Iris pigment epithelial cell (primary cell): ENCODE results near the gene EXD3.

ENCODE experiments used
- DNase-seq: peaks from one replicate; pipeline ENCODE4 v3.0.0-alpha.2; 2011; ENCODE audit warnings: low read depth

Gene EXD3

DNA sequence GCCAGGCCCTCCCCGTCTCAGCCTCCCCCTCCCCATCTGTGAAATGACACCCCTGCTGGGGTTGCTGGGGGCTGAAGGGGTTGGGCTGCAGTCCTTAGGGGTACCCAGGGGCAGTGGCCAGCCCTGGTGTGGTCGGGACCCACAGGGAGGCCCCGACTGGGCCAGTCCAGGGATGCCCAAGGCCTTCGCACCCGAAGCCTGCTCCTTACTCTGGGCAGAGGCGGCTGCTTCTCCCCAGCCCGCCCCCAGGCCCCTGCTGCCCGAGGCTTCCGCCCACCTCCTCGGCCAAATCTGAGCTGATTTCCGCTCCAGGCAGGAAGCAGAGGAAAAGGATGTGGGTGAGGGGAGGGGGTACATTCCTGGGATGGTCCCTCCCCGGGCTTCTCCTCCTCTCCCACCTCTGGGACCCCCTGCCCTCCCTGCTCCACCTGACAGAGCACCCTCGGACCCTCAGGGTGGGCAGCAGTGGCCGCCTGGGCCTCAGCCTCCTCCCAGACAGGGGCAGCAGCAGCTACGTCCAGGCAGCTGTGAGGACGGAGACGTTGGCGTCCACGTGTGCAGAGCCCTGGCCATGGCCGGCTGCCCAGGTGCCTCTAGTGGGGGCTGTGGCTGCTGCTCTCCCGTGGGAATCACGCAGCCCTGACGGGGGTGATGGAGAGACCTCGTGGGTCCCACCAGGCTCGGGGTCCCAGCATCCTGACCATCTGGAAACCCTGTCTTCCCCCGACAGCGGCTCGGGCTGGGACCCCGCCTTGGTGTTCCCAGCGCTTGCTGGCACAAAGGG is 116.7 kb downstream of the EXD3 start:
- no peak for DNase-seq

DNA sequence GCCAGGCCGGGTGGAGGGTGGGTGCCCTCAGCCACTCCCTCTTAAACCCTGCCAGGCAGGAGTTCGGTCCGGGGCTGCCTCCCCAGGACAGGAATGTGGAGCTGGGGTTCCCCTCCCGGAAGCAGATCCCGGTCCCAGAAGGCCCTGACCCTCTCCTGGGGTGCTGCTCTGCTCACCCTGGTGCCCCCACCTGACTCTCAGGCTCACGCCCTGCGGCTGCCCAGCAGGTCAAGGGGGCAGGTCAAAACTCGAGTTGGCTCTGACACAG is 117.2 kb downstream of the EXD3 start:
- no peak for DNase-seq

DNA sequence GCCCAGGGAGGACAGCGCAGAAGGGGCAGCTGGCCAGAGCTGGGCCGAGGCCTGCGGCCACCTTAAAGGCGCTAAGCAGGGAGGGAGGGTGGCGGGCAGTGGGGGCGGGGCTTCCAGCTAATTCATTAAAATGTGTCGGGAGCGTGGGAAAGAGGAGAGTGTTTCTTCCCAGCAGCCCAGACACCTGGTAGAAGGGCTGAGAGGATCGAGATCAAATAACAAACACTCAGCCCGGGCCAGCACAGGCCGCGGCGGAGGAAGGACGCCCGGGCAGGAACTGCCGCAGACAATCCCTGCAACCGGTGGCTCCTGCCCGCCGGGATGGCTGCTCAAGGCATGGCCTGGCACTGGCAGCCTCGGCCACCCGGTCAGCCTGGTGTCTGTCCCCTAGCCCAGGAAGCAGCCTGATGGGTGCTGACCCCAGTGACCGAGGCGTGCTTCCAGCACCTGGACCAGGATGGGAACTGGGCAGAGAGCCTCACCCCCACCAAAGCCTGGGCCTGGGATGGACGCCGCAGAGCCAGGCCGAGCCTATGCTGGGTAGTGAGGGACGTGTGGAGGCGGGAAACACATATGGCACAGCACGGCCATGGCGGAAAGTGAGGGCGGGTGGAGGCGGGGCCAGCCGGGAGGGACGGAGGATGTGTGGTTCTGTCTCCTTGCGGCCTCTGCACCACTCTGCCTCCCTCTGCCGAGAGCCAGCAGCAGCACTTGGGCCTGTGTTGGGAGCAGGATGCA is 117.7 kb downstream of the EXD3 start:
- DNase-seq: peak; percentile 57

DNA sequence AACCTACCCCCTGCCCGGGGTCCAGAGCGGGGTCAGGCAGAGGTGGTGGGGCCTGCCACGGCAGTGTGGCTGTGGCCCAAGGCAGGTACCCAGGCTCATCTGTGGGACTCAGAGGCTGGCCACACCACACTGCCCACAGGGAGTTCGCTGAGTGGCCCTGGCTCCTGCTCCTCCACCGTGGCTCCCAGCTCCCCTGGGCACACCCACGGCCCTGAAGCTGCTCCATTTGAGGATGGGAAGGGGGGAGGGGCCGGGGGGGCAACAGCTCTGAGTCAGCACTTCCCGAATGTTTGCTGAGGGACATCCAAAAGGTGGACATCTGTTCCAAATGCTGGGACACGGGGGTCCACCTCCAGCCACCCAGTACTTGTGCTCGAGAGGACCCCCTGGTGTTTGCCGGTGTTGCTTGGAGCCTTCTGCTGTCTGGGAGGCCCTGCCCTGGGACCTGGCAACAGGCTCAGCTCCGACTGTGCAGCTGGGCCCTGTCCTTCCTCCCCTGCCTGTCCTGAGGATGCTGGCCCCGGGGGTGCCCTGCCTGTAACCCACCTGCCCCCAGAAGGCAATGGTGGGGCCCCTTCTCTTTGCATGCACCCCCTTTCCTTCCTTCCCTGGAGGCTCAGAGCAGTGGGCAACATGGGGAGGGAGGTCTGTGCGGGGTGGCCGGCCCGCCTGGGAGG is 118.4 kb downstream of the EXD3 start:
- DNase-seq: peak; percentile 25

DNA sequence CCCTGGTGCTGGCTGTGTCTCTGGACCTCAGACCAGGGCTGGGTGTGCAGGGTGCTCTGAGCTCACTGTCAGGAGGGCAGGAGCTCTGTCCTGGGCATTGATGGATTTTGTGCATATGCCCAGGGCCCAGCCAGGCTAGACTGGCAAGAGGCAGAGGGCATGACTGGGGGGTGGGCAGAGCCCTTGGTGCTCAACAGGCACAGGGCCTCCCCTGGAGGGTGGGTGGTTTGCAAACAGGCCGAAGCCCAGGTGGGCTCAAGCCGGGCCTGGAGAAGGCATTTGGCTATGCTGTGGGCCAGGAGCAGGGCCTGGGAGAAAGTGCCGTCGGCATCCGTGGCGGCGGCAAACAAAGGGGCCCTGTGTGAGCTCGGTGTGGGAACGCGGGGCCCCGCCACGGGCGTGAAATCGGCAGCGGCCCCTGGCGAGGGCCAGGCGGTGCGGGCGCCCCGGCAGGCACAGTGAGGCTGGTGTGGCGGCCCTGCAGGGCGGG is 119.0 kb downstream of the EXD3 start:
- no peak for DNase-seq

DNA sequence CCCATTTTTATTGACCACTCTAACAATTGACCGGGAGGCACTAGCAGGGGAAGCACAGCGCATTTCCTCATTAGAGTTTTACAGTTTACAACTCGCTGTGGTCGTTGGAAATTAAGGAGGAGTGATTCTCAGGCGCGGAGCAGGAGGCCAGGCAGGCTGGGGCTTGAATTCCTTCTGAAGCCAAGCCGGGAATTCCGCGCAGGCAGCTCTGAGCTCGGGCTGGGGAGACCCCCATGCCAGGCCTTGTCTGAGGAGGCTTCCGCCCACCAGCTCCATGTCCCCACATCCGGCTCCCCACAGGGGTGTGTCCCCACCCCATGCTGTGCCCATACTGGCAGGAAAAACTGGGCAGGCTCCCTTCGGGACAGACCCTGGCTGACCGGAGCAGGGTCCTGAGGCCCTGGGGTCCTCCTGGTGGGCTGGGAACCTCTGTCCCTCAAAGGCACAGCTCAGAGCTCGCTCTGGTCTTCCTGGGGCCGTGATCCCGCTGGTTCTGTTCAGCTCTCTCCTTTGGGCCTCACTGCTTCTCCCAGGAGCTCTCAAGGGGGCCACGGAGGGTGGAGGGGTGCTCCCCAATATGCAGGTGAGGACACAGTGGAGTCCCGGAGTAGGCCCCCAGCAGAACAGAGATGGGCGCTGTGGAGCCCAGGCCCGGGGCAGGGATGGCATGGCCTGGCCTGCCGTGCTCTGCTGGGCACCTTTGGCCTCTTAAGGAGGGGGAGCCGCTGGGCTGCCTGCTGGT is 119.6 kb downstream of the EXD3 start:
- DNase-seq: no peak

DNA sequence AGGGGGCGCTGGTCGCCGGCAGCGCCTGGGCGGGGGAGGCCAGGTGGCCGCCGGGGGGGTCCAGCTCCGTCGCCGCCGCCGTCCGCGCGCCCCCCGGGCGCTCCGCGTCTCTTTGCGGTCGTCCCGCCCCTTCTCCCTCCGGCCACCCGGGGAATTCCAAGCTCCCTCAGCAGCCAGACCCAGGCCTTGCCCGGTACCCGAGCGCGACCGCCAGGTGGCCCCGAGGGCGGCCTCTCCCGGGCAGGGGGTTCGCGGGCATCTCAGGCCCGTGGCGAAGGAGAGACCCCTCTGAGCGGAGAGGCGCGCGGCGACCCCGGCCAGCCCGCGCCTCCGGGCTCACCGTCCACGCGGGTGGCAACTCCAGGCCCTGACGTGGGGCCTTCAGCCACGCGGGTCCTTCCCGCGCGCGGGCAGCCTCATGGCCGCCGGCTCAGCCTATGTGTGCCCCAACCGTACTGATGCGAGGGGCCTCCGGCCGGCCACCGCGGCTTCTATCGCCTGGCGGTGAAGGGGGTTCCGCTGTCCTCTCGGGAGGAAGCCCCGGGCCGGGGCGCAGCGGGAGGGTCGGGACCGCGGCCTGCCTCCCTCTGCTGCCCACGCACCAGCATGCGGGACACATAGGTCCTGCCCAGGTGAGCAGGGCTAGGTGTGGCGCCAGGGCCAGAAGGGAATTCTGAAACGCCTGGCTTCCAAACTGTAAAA is 120.4 kb downstream of the EXD3 start:
- DNase-seq: peak; percentile 58

DNA sequence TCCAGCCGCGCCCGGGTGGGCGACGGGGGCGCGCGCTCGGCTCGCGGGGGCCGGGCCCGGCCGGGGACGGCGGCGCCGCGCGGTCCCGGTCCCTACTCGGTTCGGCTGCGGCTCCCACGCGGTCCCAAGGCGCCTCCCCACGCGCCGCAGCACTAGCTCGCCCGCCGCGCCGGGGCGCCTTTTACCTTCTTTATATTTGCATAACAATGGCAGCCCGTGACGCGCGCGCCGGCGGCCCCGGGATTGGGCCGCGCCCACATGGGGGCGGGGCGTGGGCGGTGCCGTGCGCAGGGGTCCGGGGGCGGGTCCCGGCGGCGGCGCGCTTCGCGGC is 120.9 kb downstream of the EXD3 start, which contains the start of gene NRARP:
Gene NRARP (minus strand): TSS at position 154 of the 331 bp plus-strand sequence. CDS start 343 bp downstream, outside the sequence.
- peak; percentile 72 for DNase-seq

DNA sequence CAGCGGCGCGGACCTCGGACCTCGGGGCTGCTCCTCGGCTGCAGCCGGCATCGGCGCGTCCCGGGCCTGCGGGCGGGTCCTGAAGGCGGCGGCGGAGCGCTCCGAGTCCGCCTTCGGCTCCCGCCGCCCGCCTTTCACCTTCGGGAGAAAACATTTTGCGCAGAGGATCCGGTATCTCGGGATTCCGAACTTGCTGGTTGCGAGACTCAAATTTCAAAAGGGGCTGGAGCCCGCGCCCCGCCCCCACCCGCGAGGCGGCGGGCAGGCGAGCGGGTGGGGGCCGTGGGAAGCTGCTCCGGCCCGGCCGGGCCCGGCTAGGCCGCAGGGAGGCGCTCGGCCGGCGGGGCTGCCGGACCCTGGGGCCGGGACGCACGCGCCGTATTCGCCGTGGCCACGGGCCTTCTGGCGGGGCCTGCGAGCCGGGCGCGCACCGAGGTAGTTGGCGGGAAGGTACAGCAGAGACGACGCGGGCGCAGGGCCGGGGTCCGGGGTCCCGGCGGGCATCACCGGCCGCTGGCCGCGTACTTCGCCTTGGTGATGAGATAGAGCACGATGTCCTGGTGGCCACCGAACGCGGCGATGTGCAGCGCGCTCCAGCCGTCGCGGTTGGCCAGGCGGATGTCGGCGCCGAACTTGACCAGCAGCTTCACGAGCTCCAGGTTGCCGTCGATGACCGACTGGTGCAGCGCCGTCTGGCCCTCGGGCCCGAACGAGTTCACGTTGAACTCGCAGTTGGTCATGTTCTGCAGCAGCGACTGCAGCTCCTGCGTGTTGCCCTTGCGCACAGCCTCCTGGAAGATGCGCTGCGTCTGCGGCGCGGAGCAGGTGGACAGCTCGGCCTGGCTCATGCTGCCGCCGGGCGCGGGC is 121.6 kb downstream of the EXD3 start:
- peak; percentile 68 for DNase-seq

DNA sequence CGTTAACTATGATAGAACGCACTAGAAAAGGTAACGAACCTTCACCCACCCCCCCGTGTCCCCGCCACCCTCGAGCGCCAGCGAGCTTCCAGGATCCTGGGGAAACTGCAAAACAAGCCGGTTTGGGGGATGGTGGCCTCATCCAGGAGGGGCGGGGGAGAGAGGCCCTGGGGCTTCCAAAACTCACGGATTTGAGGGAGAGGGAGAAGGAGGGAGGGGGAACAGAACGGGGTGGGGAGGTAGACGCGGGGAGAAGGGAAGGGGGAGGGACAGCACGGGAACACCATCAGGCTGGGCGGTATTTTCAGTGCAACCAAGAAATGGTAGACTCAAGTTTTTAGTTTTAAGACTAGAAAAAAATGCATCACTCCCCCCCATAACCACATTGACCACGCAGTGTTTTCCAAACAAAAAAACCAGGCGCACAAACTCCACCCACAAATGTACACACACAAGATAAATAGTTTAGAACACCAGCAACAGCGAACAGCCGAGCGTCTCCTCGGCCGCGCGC is 122.3 kb downstream of the EXD3 start:
- DNase-seq: peak; percentile 69

DNA sequence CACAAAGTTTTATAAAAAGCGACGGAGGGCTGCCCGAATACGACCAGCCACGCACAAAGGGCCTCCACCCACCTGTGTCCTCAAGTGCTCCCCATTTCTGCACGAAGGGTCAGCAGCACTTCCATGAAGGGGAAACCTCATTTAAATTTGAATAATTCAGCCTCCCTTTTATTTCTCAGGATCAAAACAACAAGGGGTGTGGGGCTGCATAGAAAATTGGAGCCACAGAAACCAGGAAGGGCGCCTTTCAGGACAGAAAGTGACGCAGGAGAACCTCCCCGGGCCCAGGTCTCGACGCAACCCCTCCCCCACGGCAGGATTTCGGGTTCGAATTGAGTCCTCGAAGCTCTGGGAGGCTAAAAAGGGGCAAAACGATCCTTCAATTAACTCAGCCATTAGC is 123.0 kb downstream of the EXD3 start:
- DNase-seq: no peak

DNA sequence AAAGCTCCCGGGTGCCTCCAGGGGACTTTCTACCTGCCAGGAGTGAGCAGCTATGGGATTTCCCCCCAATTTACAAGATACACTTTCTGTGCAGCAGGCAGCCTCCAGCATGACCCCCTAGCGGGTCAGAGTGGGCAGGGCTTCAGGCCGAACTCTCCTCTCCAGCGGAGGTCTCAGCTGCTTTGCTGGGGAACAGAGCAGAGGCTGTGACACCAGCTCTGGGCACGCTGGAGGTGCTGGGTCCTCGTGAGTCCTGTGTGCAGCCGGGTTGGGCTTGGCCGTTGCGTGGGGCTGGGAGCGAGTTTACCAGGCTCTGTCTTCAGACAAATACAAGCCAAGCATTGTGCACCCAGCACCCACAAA is 123.8 kb downstream of the EXD3 start:
- DNase-seq: no peak

DNA sequence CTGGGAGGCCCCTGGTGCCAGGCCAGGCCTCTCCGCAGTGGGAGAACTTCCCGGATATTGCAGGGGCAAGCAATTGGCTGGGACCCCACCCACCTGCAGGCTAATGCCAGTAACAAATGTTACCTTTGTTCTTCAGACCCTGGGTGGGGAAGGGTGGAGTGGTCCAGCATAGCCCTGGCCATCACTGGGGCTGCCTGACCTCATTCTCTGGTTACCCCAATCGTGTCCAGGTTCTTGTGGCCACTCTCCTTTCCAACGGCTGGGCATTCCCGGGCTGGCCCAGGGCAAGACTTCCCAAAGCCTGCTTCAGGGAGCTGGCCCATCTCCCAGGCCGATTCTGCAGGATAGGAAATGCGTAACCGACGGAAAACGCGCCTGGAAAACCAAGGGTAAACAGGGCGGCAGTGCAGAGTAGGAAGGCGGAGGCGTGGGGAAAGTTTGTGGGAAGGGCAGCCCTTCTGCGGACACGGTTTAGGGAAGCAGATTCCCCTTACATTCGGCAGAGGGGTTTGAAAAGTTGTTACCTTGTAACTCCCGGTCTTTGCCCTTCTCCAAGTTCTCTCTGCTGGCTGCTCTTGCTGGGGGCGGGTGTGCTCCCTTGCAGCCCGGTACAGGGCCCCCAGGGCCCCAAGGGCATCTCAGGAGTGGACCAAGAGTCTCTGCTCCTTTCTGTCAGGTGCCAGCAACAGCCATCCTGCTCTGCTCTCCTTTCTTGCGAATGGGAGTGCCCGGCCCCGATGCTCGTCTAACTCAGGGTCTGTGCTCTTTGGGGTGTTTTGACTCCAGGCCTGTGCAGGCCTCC is 124.4 kb downstream of the EXD3 start:
- no peak for DNase-seq

DNA sequence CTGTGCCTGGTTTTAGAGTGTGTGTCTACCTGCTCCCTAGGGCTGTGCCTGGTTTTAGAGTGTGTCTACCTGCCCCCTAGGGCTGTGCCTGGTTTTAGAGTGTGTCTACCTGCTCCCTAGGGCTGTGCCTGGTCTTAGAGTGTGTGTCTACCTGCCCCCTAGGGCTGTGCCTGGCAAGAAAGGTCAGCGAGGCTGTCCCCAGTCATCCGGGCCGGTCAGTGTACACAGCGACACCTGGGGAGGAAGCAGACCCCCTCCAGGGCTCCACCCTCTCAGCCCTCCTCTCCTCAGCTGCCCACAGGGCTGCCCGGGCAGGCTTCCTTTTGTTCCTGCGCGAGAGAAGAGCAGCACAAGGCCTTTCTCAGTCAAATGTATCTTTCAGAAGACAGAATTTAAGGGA is 125.0 kb downstream of the EXD3 start:
- no peak for DNase-seq

DNA sequence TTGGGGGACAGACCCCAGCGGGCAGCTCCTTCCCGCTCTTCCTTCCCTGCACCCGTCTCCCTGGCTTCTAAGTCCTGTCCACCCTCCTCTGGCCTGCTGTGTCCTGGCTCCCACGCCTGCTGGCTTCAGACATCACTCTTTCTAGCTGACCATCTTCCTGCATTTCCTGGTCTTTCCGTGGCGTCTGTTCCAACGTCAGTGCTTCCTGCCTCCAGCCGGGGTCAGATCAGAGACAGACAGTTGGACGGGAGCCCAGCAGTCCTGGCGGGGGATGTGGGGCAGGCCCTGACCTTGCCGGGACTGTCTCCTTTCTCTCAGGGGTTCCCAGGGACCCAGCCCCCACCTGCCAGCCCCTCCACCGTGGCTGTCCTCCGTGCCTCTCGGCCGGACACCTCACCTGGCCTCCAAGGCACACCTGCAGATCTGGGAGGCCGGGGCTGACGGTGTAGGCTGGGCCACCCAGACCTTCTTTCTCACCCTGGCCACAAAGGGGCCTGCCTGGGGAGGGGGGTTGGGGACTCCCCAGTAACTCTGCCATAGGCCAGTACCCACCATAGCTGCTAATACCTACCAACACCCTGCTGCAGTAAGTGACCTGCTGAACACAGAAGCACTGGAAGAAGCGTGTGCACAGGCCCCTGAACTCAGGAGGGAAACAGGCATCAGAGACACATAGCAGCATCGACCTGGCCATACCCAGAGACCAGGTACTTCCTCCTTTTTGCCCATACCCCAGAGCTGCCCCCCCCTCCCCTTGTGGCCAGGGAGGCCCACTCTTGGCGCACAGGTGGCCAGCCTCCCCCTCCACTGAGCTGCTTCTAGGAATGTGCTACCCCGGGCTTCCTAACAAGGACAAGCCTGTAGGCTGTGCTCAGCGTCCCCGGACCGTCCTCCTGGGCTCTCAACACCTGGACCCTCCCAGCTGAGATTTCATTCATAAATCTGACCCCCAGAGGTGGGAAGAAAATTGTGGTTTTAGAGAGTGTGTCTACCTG is 126.0 kb downstream of the EXD3 start:
- DNase-seq: peak; percentile 75

DNA sequence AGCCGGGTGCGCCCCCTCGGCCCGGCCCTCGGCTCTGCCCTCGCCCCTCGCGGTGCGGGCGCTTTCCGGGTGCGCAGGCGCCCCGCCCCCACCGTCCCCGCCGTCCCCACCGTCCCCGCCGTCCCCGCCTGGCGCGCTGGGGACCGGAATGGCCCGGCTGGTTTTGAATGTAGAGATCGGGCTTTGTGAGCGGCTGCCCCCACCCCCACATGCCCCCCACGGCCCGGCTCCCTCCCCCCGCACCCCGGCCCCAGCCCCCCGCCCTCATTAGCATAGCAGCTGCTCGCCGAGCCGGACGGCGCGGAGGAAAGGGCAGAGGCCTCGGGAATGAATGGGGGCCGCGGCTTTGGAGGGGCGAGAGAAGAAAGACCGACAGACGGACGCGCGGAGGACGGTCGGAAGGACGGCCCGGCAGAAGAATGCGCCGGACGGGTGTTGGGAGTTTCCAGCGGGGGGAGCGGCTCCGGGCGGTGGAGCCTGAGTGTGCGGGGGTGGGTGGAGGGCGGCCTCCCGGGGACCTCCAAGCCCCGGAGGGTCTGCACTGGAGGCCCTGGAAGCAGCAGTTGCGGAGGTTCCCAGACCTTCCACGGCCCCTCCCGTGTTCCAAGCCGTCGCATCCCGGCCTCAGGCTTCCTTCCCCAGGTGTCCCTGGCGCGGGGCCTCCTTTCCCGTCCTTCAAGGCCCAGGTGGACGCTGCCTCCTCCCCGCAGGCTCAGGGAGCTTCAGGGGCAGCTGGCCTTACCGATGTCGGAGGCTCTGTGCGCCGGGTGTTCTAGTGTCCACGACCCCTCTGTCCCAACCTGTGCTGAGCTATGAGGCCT is 126.9 kb downstream of the EXD3 start:
- DNase-seq: no peak

DNA sequence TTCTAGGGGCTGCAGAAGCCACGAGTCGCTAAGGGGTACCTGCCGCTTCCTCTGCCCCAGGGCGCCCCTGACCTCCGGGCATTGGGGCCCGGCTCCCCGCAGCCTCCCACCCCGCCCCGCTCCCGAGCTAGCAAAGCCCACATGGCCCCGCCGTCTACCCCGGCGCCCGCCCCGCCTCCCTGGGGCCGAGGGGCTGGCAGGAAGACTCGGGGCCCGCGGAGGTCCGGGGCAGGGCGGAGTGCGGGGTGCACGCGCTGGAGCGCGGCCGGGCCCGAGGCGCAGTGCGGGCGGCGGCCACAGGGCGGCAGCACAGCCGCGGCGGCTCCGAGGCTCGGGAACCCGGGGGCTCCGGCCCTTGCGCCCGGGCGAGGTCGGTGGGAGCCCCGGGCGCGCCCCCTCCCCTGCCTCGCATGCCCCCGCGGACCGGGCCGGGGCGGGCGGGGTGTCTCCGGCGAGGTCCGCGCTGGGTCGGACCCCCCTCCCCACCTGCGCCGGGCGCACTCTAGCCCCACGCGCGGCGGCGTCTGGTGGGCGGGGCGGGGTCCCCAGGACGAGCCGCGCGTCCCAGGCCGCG is 127.6 kb downstream of the EXD3 start:
- DNase-seq: no peak
